ENCODE measurements around the gene GALR3.
"Not testable (repeated sequence)": the region's sequence is repeated elsewhere in the genome, so short reads cannot be mapped to it uniquely, and the experiment has no call there.

GALR3 gene

GRCh38 chr22:37790234-37790633, 32.9 kb upstream of the GALR3 start:
- H3K79me2 ChIP-seq (ENCODE audit: control insufficient read depth, insufficient read depth, low read length, unreplicated experiment), result no peaks in the 10 kb centered on the region
- no peak overlapping the region for H2AFZ ChIP-seq (ENCODE audit: low read length, unreplicated experiment)
- no peak overlapping the region for H3K27ac ChIP-seq (ENCODE audit: low read depth, low read length)
- H3K27me3 ChIP-seq (ENCODE audit: insufficient read depth, low read length), result no peaks in the 10 kb centered on the region
- H3K36me3 ChIP-seq (ENCODE audit: insufficient read depth, low read length), result no peaks in the 10 kb centered on the region
- no peak overlapping the region for H3K4me3 ChIP-seq (ENCODE audit: low read depth, low read length)
- H3K4me1 ChIP-seq (ENCODE audit: control insufficient read depth, insufficient read depth, low read length, unreplicated experiment), result no peaks in the 10 kb centered on the region

- Histone ChIP-seq H2AFZ (ENCODE audit: low read length, unreplicated experiment) (no peak overlapping the region), H3K79me2 (ENCODE audit: control insufficient read depth, insufficient read depth, low read length, unreplicated experiment) (no peaks in the 10 kb centered on the region), H3K27me3 (ENCODE audit: insufficient read depth, low read length) (no peaks in the 10 kb centered on the region)
These were observed 30.7 kb upstream of the GALR3 start for GRCh38 chr22:37792494-37792893.

GRCh38 chr22:37794376-37794775, 28.8 kb upstream of the GALR3 start:
- Histone ChIP-seq H3K4me3 (ENCODE audit: low read depth, low read length) (no peak overlapping the region), H3K79me2 (ENCODE audit: control insufficient read depth, insufficient read depth, low read length, unreplicated experiment) (no peaks in the 10 kb centered on the region)

More at GRCh38 chr22:37792494-37792893, 30.7 kb upstream of the GALR3 start:
- no peaks in the 10 kb centered on the region for H3K4me1 ChIP-seq (ENCODE audit: control insufficient read depth, insufficient read depth, low read length, unreplicated experiment)
- H3K27ac ChIP-seq (ENCODE audit: low read depth, low read length), result no peak overlapping the region
- no peak overlapping the region for H3K4me3 ChIP-seq (ENCODE audit: low read depth, low read length)
- H3K36me3 ChIP-seq (ENCODE audit: insufficient read depth, low read length), result no peaks in the 10 kb centered on the region

GRCh38 chr22:37796079-37796478, 27.1 kb upstream of the GALR3 start:
- no peaks in the 10 kb centered on the region for H3K27me3 ChIP-seq (ENCODE audit: insufficient read depth, low read length)
- no peak overlapping the region for H2AFZ ChIP-seq (ENCODE audit: low read length, unreplicated experiment)
- H3K4me1 ChIP-seq (ENCODE audit: control insufficient read depth, insufficient read depth, low read length, unreplicated experiment), result no peaks in the 10 kb centered on the region
- H3K27ac ChIP-seq (ENCODE audit: low read depth, low read length), result no peak overlapping the region
- H3K4me3 ChIP-seq (ENCODE audit: low read depth, low read length), result no peak overlapping the region
- no peaks in the 10 kb centered on the region for H3K79me2 ChIP-seq (ENCODE audit: control insufficient read depth, insufficient read depth, low read length, unreplicated experiment)
- H3K36me3 ChIP-seq (ENCODE audit: insufficient read depth, low read length), result no peaks in the 10 kb centered on the region

More at GRCh38 chr22:37794376-37794775, 28.8 kb upstream of the GALR3 start:
- H3K27me3 ChIP-seq (ENCODE audit: insufficient read depth, low read length), result no peaks in the 10 kb centered on the region
- H3K27ac ChIP-seq (ENCODE audit: low read depth, low read length), result no peak overlapping the region
- no peak overlapping the region for H2AFZ ChIP-seq (ENCODE audit: low read length, unreplicated experiment)
- H3K36me3 ChIP-seq (ENCODE audit: insufficient read depth, low read length), result no peaks in the 10 kb centered on the region
- no peaks in the 10 kb centered on the region for H3K4me1 ChIP-seq (ENCODE audit: control insufficient read depth, insufficient read depth, low read length, unreplicated experiment)

- not testable (repeated sequence) for H3K4me1 ChIP-seq (ENCODE audit: control insufficient read depth, insufficient read depth, low read length, unreplicated experiment); H3K36me3 ChIP-seq (ENCODE audit: insufficient read depth, low read length); H3K27ac ChIP-seq (ENCODE audit: low read depth, low read length); H2AFZ ChIP-seq (ENCODE audit: low read length, unreplicated experiment); H3K4me3 ChIP-seq (ENCODE audit: low read depth, low read length); H3K27me3 ChIP-seq (ENCODE audit: insufficient read depth, low read length); H3K79me2 ChIP-seq (ENCODE audit: control insufficient read depth, insufficient read depth, low read length, unreplicated experiment)
These were observed 25.9 kb upstream of the GALR3 start for GRCh38 chr22:37797259-37797658.

- Histone ChIP-seq H2AFZ (ENCODE audit: low read length, unreplicated experiment) (no peak overlapping the region), H3K79me2 (ENCODE audit: control insufficient read depth, insufficient read depth, low read length, unreplicated experiment) (no peaks in the 10 kb centered on the region), H3K27ac (ENCODE audit: low read depth, low read length) (no peak overlapping the region), H3K36me3 (ENCODE audit: insufficient read depth, low read length) (no peaks in the 10 kb centered on the region), H3K27me3 (ENCODE audit: insufficient read depth, low read length) (no peaks in the 10 kb centered on the region), H3K4me3 (ENCODE audit: low read depth, low read length) (no peak overlapping the region), H3K4me1 (ENCODE audit: control insufficient read depth, insufficient read depth, low read length, unreplicated experiment) (no peaks in the 10 kb centered on the region)
These were observed 25.2 kb upstream of the GALR3 start for GRCh38 chr22:37797874-37798500.

- H3K79me2 ChIP-seq (ENCODE audit: control insufficient read depth, insufficient read depth, low read length, unreplicated experiment); H2AFZ ChIP-seq (ENCODE audit: low read length, unreplicated experiment); H3K4me1 ChIP-seq (ENCODE audit: control insufficient read depth, insufficient read depth, low read length, unreplicated experiment); H3K4me3 ChIP-seq (ENCODE audit: low read depth, low read length); H3K36me3 ChIP-seq (ENCODE audit: insufficient read depth, low read length); H3K27ac ChIP-seq (ENCODE audit: low read depth, low read length); H3K27me3 ChIP-seq (ENCODE audit: insufficient read depth, low read length): not testable (repeated sequence)
These were observed 23.2 kb upstream of the GALR3 start for GRCh38 chr22:37799979-37800378.

- H2AFZ ChIP-seq (ENCODE audit: low read length, unreplicated experiment), result no peak overlapping the region
- H3K27ac ChIP-seq (ENCODE audit: low read depth, low read length), result no peak overlapping the region
- H3K27me3 ChIP-seq (ENCODE audit: insufficient read depth, low read length), result no peaks in the 10 kb centered on the region
These were observed 21.3 kb upstream of the GALR3 start for GRCh38 chr22:37801946-37802309.

GRCh38 chr22:37802310-37803194, 20.6 kb upstream of the GALR3 start:
- Histone ChIP-seq H3K79me2 (ENCODE audit: control insufficient read depth, insufficient read depth, low read length, unreplicated experiment) (peaks cover 17% of the 10 kb centered on the region), H3K4me3 (ENCODE audit: low read depth, low read length) (peak overlapping the region; percentile 90), H2AFZ (ENCODE audit: low read length, unreplicated experiment) (peak overlapping the region; percentile 97), H3K27ac (ENCODE audit: low read depth, low read length) (no peak overlapping the region), H3K36me3 (ENCODE audit: insufficient read depth, low read length) (no peaks in the 10 kb centered on the region), H3K27me3 (ENCODE audit: insufficient read depth, low read length) (no peaks in the 10 kb centered on the region), H3K4me1 (ENCODE audit: control insufficient read depth, insufficient read depth, low read length, unreplicated experiment) (peaks cover 3% of the 10 kb centered on the region)

More at GRCh38 chr22:37801946-37802309, 21.3 kb upstream of the GALR3 start:
- H3K36me3 ChIP-seq (ENCODE audit: insufficient read depth, low read length), result no peaks in the 10 kb centered on the region
- peak overlapping the region; percentile 90 for H3K4me3 ChIP-seq (ENCODE audit: low read depth, low read length)
- peaks cover 16% of the 10 kb centered on the region for H3K79me2 ChIP-seq (ENCODE audit: control insufficient read depth, insufficient read depth, low read length, unreplicated experiment)
- H3K4me1 ChIP-seq (ENCODE audit: control insufficient read depth, insufficient read depth, low read length, unreplicated experiment), result peaks cover 3% of the 10 kb centered on the region

GRCh38 chr22:37803195-37803638, 20.0 kb upstream of the GALR3 start:
- H3K36me3 ChIP-seq (ENCODE audit: insufficient read depth, low read length), result no peaks in the 10 kb centered on the region
- H2AFZ ChIP-seq (ENCODE audit: low read length, unreplicated experiment), result no peak overlapping the region
- no peak overlapping the region for H3K27ac ChIP-seq (ENCODE audit: low read depth, low read length)
- peaks cover 17% of the 10 kb centered on the region for H3K79me2 ChIP-seq (ENCODE audit: control insufficient read depth, insufficient read depth, low read length, unreplicated experiment)
- no peaks in the 10 kb centered on the region for H3K27me3 ChIP-seq (ENCODE audit: insufficient read depth, low read length)
- H3K4me3 ChIP-seq (ENCODE audit: low read depth, low read length), result peak overlapping the region; percentile 90
- H3K4me1 ChIP-seq (ENCODE audit: control insufficient read depth, insufficient read depth, low read length, unreplicated experiment), result peaks cover 3% of the 10 kb centered on the region

Data from ACC112 (cell line).